NB4 (cell line): ENCODE measurements around the gene PMPCA.

Source experiments
- DNase-seq: peaks from one replicate; pipeline ENCODE4 v3.0.0; 2010; ENCODE audit warnings: low read depth
- H3K4me3 ChIP-seq: one replicate; pipeline ENCODE4 v1.5.1; 2011; ENCODE audit warnings: mild to moderate bottlenecking, low read depth, low read length, moderate library complexity
- CTCF ChIP-seq: IDR thresholded peaks from one replicate; pipeline ENCODE4 v1.5.1; 2012; ENCODE audit warnings: low read depth, low read length
- MAX ChIP-seq: IDR thresholded peaks from 2 replicates; pipeline ENCODE4 v1.6.1; 2011; ENCODE audit warnings: low read depth, low read length
- MYC ChIP-seq: IDR thresholded peaks from 2 replicates; pipeline ENCODE4 v1.6.1; 2011; ENCODE audit warnings: low read depth, low read length
- POLR2A ChIP-seq: IDR thresholded peaks from 2 replicates; pipeline ENCODE4 v1.6.1; 2011; ENCODE audit warnings: mild to moderate bottlenecking; ENCODE audit not compliant: insufficient read length; ENCODE audit errors: extremely low read depth

PMPCA gene

DNA sequence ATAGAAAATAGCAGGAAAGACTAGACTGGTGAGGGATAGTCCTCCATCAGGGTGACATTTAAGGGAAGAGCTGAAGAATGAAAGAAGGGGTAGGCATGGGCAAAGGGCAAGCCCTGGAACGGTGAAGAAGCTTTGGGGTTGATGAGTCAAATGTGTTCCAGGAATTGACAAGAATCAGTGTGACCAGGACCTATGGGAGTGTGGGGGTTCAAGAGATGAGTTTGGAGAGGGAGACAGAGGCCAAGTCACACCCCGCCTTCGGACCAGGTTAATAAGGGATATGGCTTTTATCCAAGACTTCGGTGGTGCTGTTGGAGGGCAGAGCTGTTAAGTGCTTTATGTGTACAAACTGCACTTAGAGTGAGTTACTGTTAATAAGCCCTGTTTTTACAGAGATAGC lies 920 bp downstream of the PMPCA start:
- peak overlapping the region; percentile 86 for H3K4me3 ChIP-seq
- no peak for TF ChIP-seq POLR2A
- no peak for TF ChIP-seq MAX
- no peak for TF ChIP-seq MYC
- no peak for TF ChIP-seq CTCF
- no peak for DNase-seq

DNA sequence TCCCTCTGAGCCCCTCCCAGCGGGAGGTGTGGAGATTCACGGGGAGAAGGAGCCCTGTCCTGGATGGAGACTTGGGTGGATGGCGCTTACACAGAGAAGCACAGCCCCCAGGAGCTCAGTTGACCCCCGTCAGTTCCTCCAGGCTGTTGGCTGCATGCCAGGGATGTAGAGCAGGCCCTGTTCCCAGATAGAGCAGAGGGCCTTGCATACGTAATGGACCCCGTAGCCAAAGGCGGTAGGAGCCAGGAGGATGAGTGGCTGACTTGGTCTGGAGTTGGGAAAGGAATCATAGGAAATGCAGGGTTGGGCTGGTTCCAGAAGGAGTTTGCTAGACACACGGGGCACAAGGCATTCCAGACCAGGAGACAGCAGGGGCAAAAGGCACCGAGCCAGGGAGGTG lies 2.5 kb downstream of the PMPCA start:
- H3K4me3 ChIP-seq = no peak overlapping the region
- no peak for DNase-seq
- TF ChIP-seq MYC (no peak), MAX (no peak), POLR2A (no peak), CTCF (no peak)

- no peak for DNase-seq
- no peak for TF ChIP-seq MAX
- TF ChIP-seq MYC = no peak
- no peak overlapping the region for H3K4me3 ChIP-seq
These were observed 6.0 kb downstream of the PMPCA start for GRCh38 chr9:136416427-136416826.

DNA sequence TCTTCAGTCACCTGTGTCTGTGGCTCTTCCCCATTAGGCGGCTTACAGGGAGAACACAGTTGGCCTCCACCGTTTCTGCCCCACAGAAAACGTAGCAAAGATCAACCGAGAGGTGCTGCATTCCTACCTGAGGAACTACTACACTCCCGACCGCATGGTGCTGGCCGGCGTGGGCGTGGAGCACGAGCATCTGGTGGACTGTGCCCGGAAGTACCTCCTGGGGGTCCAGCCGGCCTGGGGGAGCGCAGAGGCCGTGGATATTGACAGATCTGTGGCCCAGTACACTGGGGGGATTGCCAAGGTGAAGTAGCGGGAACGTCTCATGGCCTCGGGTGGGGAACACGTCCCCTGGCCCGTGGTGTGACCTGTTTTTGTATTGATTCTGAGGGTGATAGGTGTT lies 6.5 kb downstream of the PMPCA start:
- TF ChIP-seq MYC = no peak
- no peak for TF ChIP-seq MAX
- TF ChIP-seq POLR2A = no peak
- no peak for TF ChIP-seq CTCF
- H3K4me3 ChIP-seq = no peak overlapping the region
- no peak for DNase-seq

DNA sequence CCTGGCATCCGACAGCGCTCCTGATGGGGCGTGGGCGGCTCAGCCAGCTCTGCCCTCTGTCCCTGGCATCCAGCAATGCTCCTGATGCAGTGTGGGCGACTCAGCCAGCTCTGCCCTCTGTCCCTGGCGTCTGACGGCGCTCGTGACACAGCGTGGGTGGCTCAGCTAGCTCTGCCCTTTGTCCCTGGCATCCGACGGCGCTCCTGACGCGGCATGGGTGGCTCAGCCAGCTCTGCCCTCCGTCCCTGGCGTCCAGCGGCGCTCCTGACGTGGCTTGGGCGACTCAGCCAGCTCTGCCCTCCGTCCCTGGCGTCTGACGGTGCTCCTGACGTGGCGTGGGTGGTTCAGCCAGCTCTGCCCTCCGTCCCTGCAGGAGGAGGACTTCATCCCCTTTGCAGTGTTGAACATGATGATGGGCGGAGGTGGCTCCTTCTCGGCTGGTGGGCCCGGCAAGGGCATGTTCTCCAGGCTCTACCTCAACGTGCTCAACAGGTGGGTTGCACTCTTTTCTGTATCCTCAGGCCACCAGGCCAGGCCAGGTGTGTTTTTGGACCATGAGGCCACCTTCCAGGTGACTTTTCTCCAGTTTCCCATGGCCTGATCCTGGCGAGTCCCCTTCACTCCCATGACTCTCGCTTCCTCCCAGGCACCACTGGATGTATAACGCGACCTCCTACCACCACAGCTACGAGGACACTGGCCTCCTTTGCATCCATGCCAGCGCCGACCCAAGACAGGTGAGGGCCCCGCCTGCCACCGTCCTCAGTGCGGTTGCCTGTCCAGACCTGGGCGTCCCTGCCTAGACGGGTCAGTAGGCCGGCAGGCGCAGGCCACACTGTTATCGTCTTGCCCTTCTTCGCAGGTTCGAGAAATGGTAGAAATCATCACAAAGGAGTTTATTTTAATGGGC lies 8.0 kb downstream of the PMPCA start:
- no peak overlapping the region for H3K4me3 ChIP-seq
- no peak for DNase-seq
- TF ChIP-seq CTCF (no peak), POLR2A (no peak), MYC (no peak), MAX (no peak)

GRCh38 chr9:136419092-136419420 lies 8.6 kb downstream of the PMPCA start:
- TF ChIP-seq POLR2A = no peak
- TF ChIP-seq MYC = no peak
- no peak for TF ChIP-seq MAX
- no peak for TF ChIP-seq CTCF
- no peak for DNase-seq
- H3K4me3 ChIP-seq = no peak overlapping the region
